K562 (cell line): Measurements from ENCODE around the gene AGR2. TPM values are rescaled to one million over a fixed set of nuclear protein-coding genes. Genes with fewer than 3 reads are reported as not detected.

Experiments used
- FOXJ2 ChIP-seq: fragments of 200-800 bp; sonication (Bioruptor generic); IDR thresholded peaks from 2 replicates; pipeline ENCODE4 v1.6.1; 2016; ENCODE audit warnings: missing genetic modification characterization, missing compliant biosample characterization
- KAT8 ChIP-seq: fragments of 450-650 bp; IDR thresholded peaks from 2 replicates; pipeline ENCODE4 v1.6.1; 2016; ENCODE audit warnings: low read depth, mild to moderate bottlenecking
- MCM2 ChIP-seq: fragments of 450-650 bp; IDR thresholded peaks from 2 replicates; pipeline ENCODE4 v1.6.1; 2017; ENCODE audit warnings: low read depth, mild to moderate bottlenecking
- PCBP2 ChIP-seq: fragments of 200-400 bp; formaldehyde crosslinking; IDR thresholded peaks from 2 replicates; pipeline ENCODE4 v1.6.1; 2018; ENCODE audit warnings: low read length, low read depth, mild to moderate bottlenecking, moderate library complexity; ENCODE audit not compliant: poor library complexity, severe bottlenecking
- PRMT5 ChIP-seq: sonication (generic); formaldehyde crosslinking; IDR thresholded peaks from 2 replicates; pipeline ENCODE4 v1.5.0; 2020; ENCODE audit warnings: missing genetic modification reagents
- ZBED1 ChIP-seq: IDR thresholded peaks from 2 replicates; pipeline ENCODE4 v1.6.1; 2014
- ZNF77 ChIP-seq: fragments of 250-450 bp; sonication (Bioruptor Pico); IDR thresholded peaks from 2 replicates; pipeline ENCODE4 v1.5.0; 2020
- polyA plus RNA-seq, 8 experiments: library from polyadenylated mRNA; depleted of rRNA in 4 of 8; stranded (reverse) in 5 of 8; unstranded in 3 of 8; fragments of >200 nt; fragmentation: Nextera tagmentation in 2 of 8; fragmentation: Illumina TruSeq in 1 of 8; extraction: Ambion mirVana in 2 of 8; extraction: Trizol in 1 of 8; gene quantifications; 2 replicates each; pipeline versions ENCODE4 v1.2.1 to v1.2.3, GENCODE V29; 2011 to 2014; ENCODE audit warnings: inconsistent platforms in 1 of 8, missing spikeins in 1 of 8
- total RNA-seq, 7 experiments: library from RNA; depleted of rRNA in 6 of 7; stranded (reverse); fragments of >200 nt in 6 of 7; fragmentation: Illumina TruSeq in 2 of 7; extraction: Trizol in 2 of 7; gene quantifications; 2 replicates each; pipeline versions ENCODE4 v1.2.1 to v1.2.3, GENCODE V29; 2011 to 2021; ENCODE audit warnings: low replicate concordance in 1 of 7
- TF ChIP-seq, protein P1 (sequence below): fragments of 450-650 bp; IDR thresholded peaks from 2 replicates; pipeline ENCODE4 v1.6.1; 2016; ENCODE audit warnings: low read depth
- TF ChIP-seq, protein P2 (sequence below): fragments of 450-650 bp; conservative IDR thresholded peaks from 2 replicates; pipeline ENCODE4 v1.6.1; 2016; ENCODE audit warnings: missing genetic modification characterization, low read depth, mild to moderate bottlenecking, missing compliant biosample characterization, moderate library complexity
- TF ChIP-seq, protein P3 (sequence below): sonication (generic); formaldehyde crosslinking; IDR thresholded peaks from 2 replicates; pipeline ENCODE4 v1.5.0; 2020; ENCODE audit warnings: missing genetic modification reagents
- TF ChIP-seq, protein P4 (sequence below): fragments of 450-650 bp; formaldehyde crosslinking; IDR thresholded peaks from 2 replicates; pipeline ENCODE4 v1.4.0; 2020; ENCODE audit warnings: mild to moderate bottlenecking, mixed read lengths
- TF ChIP-seq, protein P5 (sequence below): sonication (generic); formaldehyde crosslinking; IDR thresholded peaks from 2 replicates; pipeline ENCODE4 v1.8.0; 2022; ENCODE audit warnings: mild to moderate bottlenecking, missing genetic modification reagents, borderline replicate concordance

AGR2 gene
- total and polyA plus RNA-seq, 9 of the 15 experiments (the other 6 are each of a cell fraction or from before 2014, with no cell fraction given): 0.66 TPM; not detected in 8

DNA sequence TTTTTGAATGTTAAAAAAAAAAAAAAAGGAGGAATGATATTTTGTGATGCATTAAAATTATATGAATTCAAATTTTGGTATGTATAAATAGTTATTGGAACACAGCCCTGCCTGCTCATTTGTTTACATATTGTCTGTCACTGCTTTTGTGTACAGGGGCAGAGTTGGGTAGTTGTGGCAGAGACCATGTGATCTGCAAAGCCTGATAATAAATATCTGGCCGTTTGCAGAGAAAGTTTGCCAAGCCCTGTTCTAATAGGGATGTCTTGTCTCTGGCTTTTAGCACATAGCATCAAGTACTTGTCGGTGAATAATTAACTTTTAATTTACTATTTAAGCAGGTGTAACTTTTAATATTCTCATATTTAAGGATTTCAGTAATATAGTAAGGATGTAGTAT is 31.5 kb downstream of the AGR2 start (continued):
- TF ChIP-seq, protein P1, sequence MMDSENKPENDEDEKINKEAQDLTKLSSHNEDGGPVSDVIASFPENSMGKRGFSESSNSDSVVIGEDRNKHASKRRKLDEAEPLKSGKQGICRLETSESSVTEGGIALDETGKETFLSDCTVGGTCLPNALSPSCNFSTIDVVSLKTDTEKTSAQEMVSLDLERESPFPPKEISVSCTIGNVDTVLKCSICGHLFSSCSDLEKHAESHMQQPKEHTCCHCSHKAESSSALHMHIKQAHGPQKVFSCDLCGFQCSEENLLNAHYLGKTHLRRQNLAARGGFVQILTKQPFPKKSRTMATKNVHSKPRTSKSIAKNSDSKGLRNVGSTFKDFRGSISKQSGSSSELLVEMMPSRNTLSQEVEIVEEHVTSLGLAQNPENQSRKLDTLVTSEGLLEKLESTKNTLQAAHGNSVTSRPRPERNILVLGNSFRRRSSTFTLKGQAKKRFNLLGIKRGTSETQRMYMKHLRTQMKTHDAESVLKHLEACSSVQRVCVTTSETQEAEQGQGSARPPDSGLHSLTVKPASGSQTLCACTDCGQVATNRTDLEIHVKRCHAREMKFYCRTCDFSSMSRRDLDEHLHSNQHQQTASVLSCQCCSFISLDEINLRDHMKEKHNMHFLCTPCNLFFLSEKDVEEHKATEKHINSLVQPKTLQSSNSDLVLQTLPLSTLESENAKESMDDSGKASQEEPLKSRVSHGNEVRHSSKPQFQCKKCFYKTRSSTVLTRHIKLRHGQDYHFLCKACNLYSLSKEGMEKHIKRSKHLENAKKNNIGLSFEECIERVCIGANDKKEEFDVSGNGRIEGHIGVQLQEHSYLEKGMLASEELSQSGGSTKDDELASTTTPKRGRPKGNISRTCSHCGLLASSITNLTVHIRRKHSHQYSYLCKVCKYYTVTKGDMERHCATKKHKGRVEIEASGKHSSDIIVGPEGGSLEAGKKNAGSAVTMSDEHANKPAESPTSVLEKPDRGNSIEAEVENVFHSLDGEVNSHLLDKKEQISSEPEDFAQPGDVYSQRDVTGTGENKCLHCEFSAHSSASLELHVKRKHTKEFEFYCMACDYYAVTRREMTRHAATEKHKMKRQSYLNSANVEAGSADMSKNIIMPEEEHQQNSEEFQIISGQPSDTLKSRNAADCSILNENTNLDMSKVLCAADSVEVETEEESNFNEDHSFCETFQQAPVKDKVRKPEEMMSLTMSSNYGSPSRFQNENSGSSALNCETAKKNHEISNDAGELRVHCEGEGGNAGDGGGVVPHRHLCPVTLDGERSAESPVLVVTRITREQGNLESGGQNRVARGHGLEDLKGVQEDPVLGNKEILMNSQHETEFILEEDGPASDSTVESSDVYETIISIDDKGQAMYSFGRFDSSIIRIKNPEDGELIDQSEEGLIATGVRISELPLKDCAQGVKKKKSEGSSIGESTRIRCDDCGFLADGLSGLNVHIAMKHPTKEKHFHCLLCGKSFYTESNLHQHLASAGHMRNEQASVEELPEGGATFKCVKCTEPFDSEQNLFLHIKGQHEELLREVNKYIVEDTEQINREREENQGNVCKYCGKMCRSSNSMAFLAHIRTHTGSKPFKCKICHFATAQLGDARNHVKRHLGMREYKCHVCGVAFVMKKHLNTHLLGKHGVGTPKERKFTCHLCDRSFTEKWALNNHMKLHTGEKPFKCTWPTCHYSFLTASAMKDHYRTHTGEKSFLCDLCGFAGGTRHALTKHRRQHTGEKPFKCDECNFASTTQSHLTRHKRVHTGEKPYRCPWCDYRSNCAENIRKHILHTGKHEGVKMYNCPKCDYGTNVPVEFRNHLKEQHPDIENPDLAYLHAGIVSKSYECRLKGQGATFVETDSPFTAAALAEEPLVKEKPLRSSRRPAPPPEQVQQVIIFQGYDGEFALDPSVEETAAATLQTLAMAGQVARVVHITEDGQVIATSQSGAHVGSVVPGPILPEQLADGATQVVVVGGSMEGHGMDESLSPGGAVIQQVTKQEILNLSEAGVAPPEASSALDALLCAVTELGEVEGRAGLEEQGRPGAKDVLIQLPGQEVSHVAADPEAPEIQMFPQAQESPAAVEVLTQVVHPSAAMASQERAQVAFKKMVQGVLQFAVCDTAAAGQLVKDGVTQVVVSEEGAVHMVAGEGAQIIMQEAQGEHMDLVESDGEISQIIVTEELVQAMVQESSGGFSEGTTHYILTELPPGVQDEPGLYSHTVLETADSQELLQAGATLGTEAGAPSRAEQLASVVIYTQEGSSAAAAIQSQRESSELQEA: no peak
- TF ChIP-seq, protein P2, sequence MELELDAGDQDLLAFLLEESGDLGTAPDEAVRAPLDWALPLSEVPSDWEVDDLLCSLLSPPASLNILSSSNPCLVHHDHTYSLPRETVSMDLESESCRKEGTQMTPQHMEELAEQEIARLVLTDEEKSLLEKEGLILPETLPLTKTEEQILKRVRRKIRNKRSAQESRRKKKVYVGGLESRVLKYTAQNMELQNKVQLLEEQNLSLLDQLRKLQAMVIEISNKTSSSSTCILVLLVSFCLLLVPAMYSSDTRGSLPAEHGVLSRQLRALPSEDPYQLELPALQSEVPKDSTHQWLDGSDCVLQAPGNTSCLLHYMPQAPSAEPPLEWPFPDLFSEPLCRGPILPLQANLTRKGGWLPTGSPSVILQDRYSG: no peak
- TF ChIP-seq, protein P3, sequence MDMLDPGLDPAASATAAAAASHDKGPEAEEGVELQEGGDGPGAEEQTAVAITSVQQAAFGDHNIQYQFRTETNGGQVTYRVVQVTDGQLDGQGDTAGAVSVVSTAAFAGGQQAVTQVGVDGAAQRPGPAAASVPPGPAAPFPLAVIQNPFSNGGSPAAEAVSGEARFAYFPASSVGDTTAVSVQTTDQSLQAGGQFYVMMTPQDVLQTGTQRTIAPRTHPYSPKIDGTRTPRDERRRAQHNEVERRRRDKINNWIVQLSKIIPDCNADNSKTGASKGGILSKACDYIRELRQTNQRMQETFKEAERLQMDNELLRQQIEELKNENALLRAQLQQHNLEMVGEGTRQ (CRISPR knock-in tag): peak; percentile 19; the same call in 1 of the 2 replicates
- TF ChIP-seq FOXJ2 (tag): peak; percentile 45; the same call in 1 of the 2 replicates
- no peak for TF ChIP-seq MCM2
- TF ChIP-seq, protein P4, sequence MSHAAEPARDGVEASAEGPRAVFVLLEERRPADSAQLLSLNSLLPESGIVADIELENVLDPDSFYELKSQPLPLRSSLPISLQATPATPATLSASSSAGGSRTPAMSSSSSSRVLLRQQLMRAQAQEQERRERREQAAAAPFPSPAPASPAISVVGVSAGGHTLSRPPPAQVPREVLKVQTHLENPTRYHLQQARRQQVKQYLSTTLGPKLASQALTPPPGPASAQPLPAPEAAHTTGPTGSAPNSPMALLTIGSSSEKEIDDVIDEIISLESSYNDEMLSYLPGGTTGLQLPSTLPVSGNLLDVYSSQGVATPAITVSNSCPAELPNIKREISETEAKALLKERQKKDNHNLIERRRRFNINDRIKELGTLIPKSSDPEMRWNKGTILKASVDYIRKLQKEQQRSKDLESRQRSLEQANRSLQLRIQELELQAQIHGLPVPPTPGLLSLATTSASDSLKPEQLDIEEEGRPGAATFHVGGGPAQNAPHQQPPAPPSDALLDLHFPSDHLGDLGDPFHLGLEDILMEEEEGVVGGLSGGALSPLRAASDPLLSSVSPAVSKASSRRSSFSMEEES (CRISPR knock-in tag): peak; percentile 16; the same call in 1 of the 2 replicates
- no peak for TF ChIP-seq ZBED1
- TF ChIP-seq PRMT5 (CRISPR knock-in tag): no peak
- TF ChIP-seq KAT8: no peak
- TF ChIP-seq, protein P5, sequence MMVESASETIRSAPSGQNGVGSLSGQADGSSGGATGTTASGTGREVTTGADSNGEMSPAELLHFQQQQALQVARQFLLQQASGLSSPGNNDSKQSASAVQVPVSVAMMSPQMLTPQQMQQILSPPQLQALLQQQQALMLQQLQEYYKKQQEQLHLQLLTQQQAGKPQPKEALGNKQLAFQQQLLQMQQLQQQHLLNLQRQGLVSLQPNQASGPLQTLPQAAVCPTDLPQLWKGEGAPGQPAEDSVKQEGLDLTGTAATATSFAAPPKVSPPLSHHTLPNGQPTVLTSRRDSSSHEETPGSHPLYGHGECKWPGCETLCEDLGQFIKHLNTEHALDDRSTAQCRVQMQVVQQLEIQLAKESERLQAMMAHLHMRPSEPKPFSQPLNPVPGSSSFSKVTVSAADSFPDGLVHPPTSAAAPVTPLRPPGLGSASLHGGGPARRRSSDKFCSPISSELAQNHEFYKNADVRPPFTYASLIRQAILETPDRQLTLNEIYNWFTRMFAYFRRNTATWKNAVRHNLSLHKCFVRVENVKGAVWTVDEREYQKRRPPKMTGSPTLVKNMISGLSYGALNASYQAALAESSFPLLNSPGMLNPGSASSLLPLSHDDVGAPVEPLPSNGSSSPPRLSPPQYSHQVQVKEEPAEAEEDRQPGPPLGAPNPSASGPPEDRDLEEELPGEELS: no peak
- no peak for TF ChIP-seq ZNF77 (CRISPR knock-in tag)
- TF ChIP-seq PCBP2: no peak
